Mammary epithelial cell (primary cell): ENCODE results near the gene NCLN.
"Not testable (repeated sequence)": the region's sequence is repeated elsewhere in the genome, so short reads cannot be mapped to it uniquely, and the experiment has no call there.

Source experiments
- CTCF ChIP-seq, 2 donors: IDR thresholded peaks in 1 of 2; conservative IDR thresholded peaks in 1 of 2; 2 replicates each; pipeline ENCODE4 v1.5.1; 2011 to 2012; ENCODE audit warnings: inconsistent platforms in 2 of 2, low read length in 2 of 2, mild to moderate bottlenecking in 2 of 2, control low read depth in 1 of 2, low read depth in 1 of 2; ENCODE audit not compliant: insufficient read depth in 1 of 2; ENCODE audit errors: extremely low read depth in 1 of 2
- EZH2 ChIP-seq: IDR thresholded peaks from 2 replicates; pipeline ENCODE4 v1.6.1; 2012; ENCODE audit warnings: low read length, inconsistent platforms, borderline replicate concordance

GRCh38 chr19:3202895-3203294 lies 17.2 kb downstream of the NCLN start:
- not testable (repeated sequence) for TF ChIP-seq EZH2; CTCF (conservative IDR thresholded peaks at IDR 0.05 in 1 of 2, IDR thresholded peaks at IDR 0.05 in 1 of 2; ENCODE audit: extremely low read depth in 1 of 2, insufficient read depth in 1 of 2, low read depth in 1 of 2, low read length in 2 of 2)
